Measurements from ENCODE around the gene SIRT3.
"Not testable (repeated sequence)": the region's sequence is repeated elsewhere in the genome, so short reads cannot be mapped to it uniquely, and the experiment has no call there.

Gene SIRT3

GRCh38 chr11:241634-242033 lies 5.5 kb upstream of the SIRT3 start:
- Histone ChIP-seq H3K27ac (no peak overlapping the region), H3K4me3 (IDR thresholded peaks at IDR 0.05; ENCODE audit: insufficient read depth, low read depth, low read length) (no peak overlapping the region), H3K9ac (no peak overlapping the region), H3K79me2 (ENCODE audit: insufficient read depth, low read depth) (peaks cover 45% of the 10 kb centered on the region), H2AFZ (ENCODE audit: low read depth) (no peak overlapping the region), H3K36me3 (ENCODE audit: insufficient read depth) (peaks cover 7% of the 10 kb centered on the region; the same call in 1 of the 2 replicates), H3K4me2 (no peak overlapping the region), H3K4me1 (ENCODE audit: low read depth, poor library complexity, severe bottlenecking) (peaks cover 17% of the 10 kb centered on the region), H4K20me1 (ENCODE audit: insufficient read depth) (no peaks in the 10 kb centered on the region), H3K27me3 (ENCODE audit: insufficient read depth, low read depth) (no peaks in the 10 kb centered on the region)
- TF ChIP-seq CTCF (conservative IDR thresholded peaks at IDR 0.05; ENCODE audit: low read depth, low read length), result no peak

GRCh38 chr11:240315-240714 lies 4.2 kb upstream of the SIRT3 start:
- no peak overlapping the region for H3K27ac ChIP-seq
- no peaks in the 10 kb centered on the region for H3K27me3 ChIP-seq (ENCODE audit: insufficient read depth, low read depth)
- no peak for TF ChIP-seq CTCF (conservative IDR thresholded peaks at IDR 0.05; ENCODE audit: low read depth, low read length)
- H2AFZ ChIP-seq (ENCODE audit: low read depth), result no peak overlapping the region
- no peak overlapping the region for H3K4me3 ChIP-seq (IDR thresholded peaks at IDR 0.05; ENCODE audit: insufficient read depth, low read depth, low read length)
- no peak overlapping the region for H3K4me2 ChIP-seq
- H3K4me1 ChIP-seq (ENCODE audit: low read depth, poor library complexity, severe bottlenecking), result peaks cover 20% of the 10 kb centered on the region
- H4K20me1 ChIP-seq (ENCODE audit: insufficient read depth), result no peaks in the 10 kb centered on the region
- H3K36me3 ChIP-seq (ENCODE audit: insufficient read depth), result peaks cover 7% of the 10 kb centered on the region; the same call in 1 of the 2 replicates
- H3K9ac ChIP-seq, result no peak overlapping the region
- H3K79me2 ChIP-seq (ENCODE audit: insufficient read depth, low read depth), result peaks cover 45% of the 10 kb centered on the region

GRCh38 chr11:238346-238745 lies 2.2 kb upstream of the SIRT3 start:
- not testable (repeated sequence) for H2AFZ ChIP-seq (ENCODE audit: low read depth); H4K20me1 ChIP-seq (ENCODE audit: insufficient read depth); H3K27me3 ChIP-seq (ENCODE audit: insufficient read depth, low read depth); H3K9ac ChIP-seq; H3K36me3 ChIP-seq (ENCODE audit: insufficient read depth); H3K27ac ChIP-seq; H3K4me3 ChIP-seq (IDR thresholded peaks at IDR 0.05; ENCODE audit: insufficient read depth, low read depth, low read length)
- Histone ChIP-seq H3K79me2 (ENCODE audit: insufficient read depth, low read depth) (peaks cover 45% of the 10 kb centered on the region), H3K4me1 (ENCODE audit: low read depth, poor library complexity, severe bottlenecking) (peaks cover 26% of the 10 kb centered on the region), H3K4me2 (peak overlapping the region; percentile 88)

GRCh38 chr11:236774-237767 lies 929 bp upstream of the SIRT3 start, which contains the start of gene PSMD13:
Gene PSMD13, plus strand, starts transcription at chr11:236976. Its CDS starts 74 bp downstream, at chr11:237050.
- H3K27ac ChIP-seq, result peak within 1 kb of the TSS; percentile 65
- H3K27me3 ChIP-seq (ENCODE audit: insufficient read depth, low read depth), result no peaks in the 10 kb centered on the region
- H3K79me2 ChIP-seq (ENCODE audit: insufficient read depth, low read depth), result peaks cover 45% of the 10 kb centered on the region
- H3K4me3 ChIP-seq (IDR thresholded peaks at IDR 0.05; ENCODE audit: insufficient read depth, low read depth, low read length), result peak within 1 kb of the TSS; percentile 38
- no peaks in the 10 kb centered on the region for H3K36me3 ChIP-seq (ENCODE audit: insufficient read depth)
- H3K9ac ChIP-seq, result peak within 1 kb of the TSS; percentile 80
- no peaks in the 10 kb centered on the region for H4K20me1 ChIP-seq (ENCODE audit: insufficient read depth)
- peaks cover 26% of the 10 kb centered on the region for H3K4me1 ChIP-seq (ENCODE audit: low read depth, poor library complexity, severe bottlenecking)
- H2AFZ ChIP-seq (ENCODE audit: low read depth), result peak within 1 kb of the TSS; percentile 93
- peak; percentile 21; the same call in 1 of the 2 replicates for TF ChIP-seq CTCF (conservative IDR thresholded peaks at IDR 0.05; ENCODE audit: low read depth, low read length)
- peak within 1 kb of the TSS; percentile 88 for H3K4me2 ChIP-seq
